Calu3 (cell line): ENCODE measurements around the gene UFM1. TPM values are rescaled to one million over a fixed set of nuclear protein-coding genes. Genes with fewer than 3 reads are reported as not detected.
A peak's percentile ranks its signal among the peaks of the same experiment; 100 is the strongest.

Source experiments
- BruUV-seq: library from RNA; stranded (reverse); fragments of 400-500 nt; replicated peaks from 2 replicates; lab custom pipeline; 2021; lab: Mats Ljungman, UMichigan
- CTCF ChIA-PET: fragments of 300-600 bp; sonication (Branson Sonifier 250); formaldehyde crosslinking; loops from one replicate; lab custom pipeline; 2022; ENCODE audit warnings: antibody characterized with exemption; lab: Charles Lee
- DNase-seq: peaks from one replicate; pipeline ENCODE4 v3.0.0; 2022
- H3K27ac Mint-ChIP-seq: one replicate; pipeline ENCODE4 v1.8.0; 2022; ENCODE audit warnings: mixed read lengths; ENCODE audit not compliant: unreplicated experiment
- H3K27me3 Mint-ChIP-seq: one replicate; pipeline ENCODE4 v1.8.0; 2022; ENCODE audit warnings: mixed read lengths; ENCODE audit not compliant: unreplicated experiment
- H3K36me3 Mint-ChIP-seq: one replicate; pipeline ENCODE4 v1.8.0; 2022; ENCODE audit warnings: mild to moderate bottlenecking, moderate library complexity, mixed read lengths; ENCODE audit not compliant: insufficient read depth, unreplicated experiment
- H3K4me1 Mint-ChIP-seq: one replicate; pipeline ENCODE4 v1.8.0; 2022; ENCODE audit warnings: mild to moderate bottlenecking, low read depth, mixed read lengths; ENCODE audit not compliant: unreplicated experiment
- H3K4me3 Mint-ChIP-seq: one replicate; pipeline ENCODE4 v1.8.0; 2022; ENCODE audit warnings: mild to moderate bottlenecking, low read depth, moderate library complexity, mixed read lengths; ENCODE audit not compliant: unreplicated experiment
- H3K9me3 Mint-ChIP-seq: one replicate; pipeline ENCODE4 v1.8.0; 2022; ENCODE audit warnings: low read depth, mixed read lengths; ENCODE audit not compliant: unreplicated experiment
- intact Hi-C: fragments of 100-400 bp; cut with micrococcal nuclease; formaldehyde crosslinking; loops from one replicate; pipeline ENCODE4 v1.10.0; 2022; ENCODE audit not compliant: unreplicated experiment
- total RNA-seq: library from RNA; stranded (reverse); gene quantifications from 2 replicates; pipeline ENCODE4 v1.2.3, GENCODE V29; 2022
- TF ChIP-seq, protein P1 (sequence below): fragments of 200-600 bp; IDR thresholded peaks from one replicate; pipeline ENCODE4 v1.8.0; 2022; ENCODE audit warnings: antibody characterized with exemption; ENCODE audit not compliant: unreplicated experiment

UFM1 gene
- total RNA-seq, 1 experiment from 2014 or later = 40.1 TPM

GRCh38 chr13:38341149-38341692 lies 8.4 kb upstream of the UFM1 start:
- Mint-ChIP-seq H3K27ac (no peak overlapping the region), H3K4me1 (no peaks in the 10 kb centered on the region)

DNA sequence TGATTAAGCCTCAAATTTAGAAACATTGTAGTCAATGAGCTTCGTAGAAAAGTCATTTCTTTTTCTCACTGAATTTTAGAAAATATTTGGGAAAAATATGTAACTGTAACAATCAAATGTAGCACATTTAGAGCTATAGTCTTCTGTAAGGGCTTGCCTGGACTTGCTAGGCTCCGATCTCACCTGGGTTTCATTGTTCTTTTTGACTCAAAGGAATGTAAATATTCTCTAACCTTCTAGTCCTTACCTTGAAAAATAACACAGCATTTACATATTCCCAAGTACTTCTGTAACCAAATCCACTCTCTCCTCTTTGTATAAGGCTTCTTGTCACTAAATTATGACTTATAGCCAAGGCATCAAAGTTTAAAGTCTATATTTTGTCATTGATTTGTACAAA lies 2.9 kb upstream of the UFM1 start:
- intact Hi-C loops = no loop called here
- no peak for DNase-seq
- H3K27ac Mint-ChIP-seq = no peak overlapping the region
- H3K27me3 Mint-ChIP-seq = no peaks in the 10 kb centered on the region
- no peaks in the 10 kb centered on the region for H3K9me3 Mint-ChIP-seq
- CTCF ChIA-PET = no interaction called here
- BruUV-seq = no TSS peak
- peaks cover 31% of the 10 kb centered on the region for H3K36me3 Mint-ChIP-seq
- H3K4me1 Mint-ChIP-seq = peaks cover 12% of the 10 kb centered on the region
- TF ChIP-seq, protein P1, sequence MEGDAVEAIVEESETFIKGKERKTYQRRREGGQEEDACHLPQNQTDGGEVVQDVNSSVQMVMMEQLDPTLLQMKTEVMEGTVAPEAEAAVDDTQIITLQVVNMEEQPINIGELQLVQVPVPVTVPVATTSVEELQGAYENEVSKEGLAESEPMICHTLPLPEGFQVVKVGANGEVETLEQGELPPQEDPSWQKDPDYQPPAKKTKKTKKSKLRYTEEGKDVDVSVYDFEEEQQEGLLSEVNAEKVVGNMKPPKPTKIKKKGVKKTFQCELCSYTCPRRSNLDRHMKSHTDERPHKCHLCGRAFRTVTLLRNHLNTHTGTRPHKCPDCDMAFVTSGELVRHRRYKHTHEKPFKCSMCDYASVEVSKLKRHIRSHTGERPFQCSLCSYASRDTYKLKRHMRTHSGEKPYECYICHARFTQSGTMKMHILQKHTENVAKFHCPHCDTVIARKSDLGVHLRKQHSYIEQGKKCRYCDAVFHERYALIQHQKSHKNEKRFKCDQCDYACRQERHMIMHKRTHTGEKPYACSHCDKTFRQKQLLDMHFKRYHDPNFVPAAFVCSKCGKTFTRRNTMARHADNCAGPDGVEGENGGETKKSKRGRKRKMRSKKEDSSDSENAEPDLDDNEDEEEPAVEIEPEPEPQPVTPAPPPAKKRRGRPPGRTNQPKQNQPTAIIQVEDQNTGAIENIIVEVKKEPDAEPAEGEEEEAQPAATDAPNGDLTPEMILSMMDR = no peak
- H3K4me3 Mint-ChIP-seq = no peak overlapping the region

More at GRCh38 chr13:38341149-38341692, 8.4 kb upstream of the UFM1 start:
- Mint-ChIP-seq H3K4me3 (no peak overlapping the region), H3K27me3 (no peaks in the 10 kb centered on the region), H3K36me3 (no peaks in the 10 kb centered on the region), H3K9me3 (no peaks in the 10 kb centered on the region)
- CTCF ChIA-PET = no interaction called here
- no peak for DNase-seq
- intact Hi-C loops = no loop called here
- TF ChIP-seq, protein P1 = no peak
- no TSS peak for BruUV-seq

- no peak for DNase-seq
- Mint-ChIP-seq H3K36me3 (peaks cover 46% of the 10 kb centered on the region), H3K27ac (peak overlapping the region; percentile 97), H3K4me1 (peaks cover 14% of the 10 kb centered on the region), H3K4me3 (peak overlapping the region; percentile 82), H3K9me3 (no peaks in the 10 kb centered on the region), H3K27me3 (no peaks in the 10 kb centered on the region)
- CTCF ChIA-PET = interaction anchor here (1.1 to 1.6 kb wide), 2 partner anchors 50 to 233 kb away, joined by 3 read pairs; no protein-coding TSS in a partner anchor
- TF ChIP-seq, protein P1 = no peak
- intact Hi-C loops = no loop called here
- BruUV-seq = TSS peak; percentile 61
Observed at GRCh38 chr13:38348861-38349389, 726 bp upstream of the UFM1 start.

DNA sequence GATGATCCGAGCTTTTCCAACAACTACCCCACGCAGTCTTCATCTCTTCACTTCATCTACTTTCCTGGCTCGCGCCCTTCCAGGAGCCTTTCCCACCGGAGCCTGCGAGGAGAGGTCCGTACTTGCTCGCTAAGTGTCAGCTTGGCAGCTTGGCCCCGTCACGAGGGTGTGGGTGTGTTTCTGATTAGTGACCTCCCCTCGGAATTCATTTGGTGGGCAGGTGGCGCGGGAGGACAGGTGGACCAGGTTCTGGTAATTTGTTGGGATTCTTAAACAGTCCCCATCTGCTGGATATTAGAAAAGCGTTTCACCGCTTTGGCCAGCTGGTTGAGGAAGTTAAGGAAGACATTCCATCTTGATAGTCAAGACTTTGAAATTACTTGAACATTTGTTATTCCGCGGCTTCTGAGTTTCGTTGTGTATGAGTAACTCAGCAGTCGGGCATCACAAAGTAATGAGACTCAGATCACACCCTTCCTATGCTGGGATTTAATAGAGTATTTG lies 515 bp downstream of the UFM1 start:
- intact Hi-C loops = no loop called here
- Mint-ChIP-seq H3K36me3 (peaks cover 46% of the 10 kb centered on the region), H3K4me1 (peaks cover 14% of the 10 kb centered on the region), H3K9me3 (no peaks in the 10 kb centered on the region), H3K27ac (peak overlapping the region; percentile 97), H3K4me3 (peak overlapping the region; percentile 82), H3K27me3 (no peaks in the 10 kb centered on the region)
- peak; percentile 58 for DNase-seq
- TF ChIP-seq, protein P1 = no peak
- CTCF ChIA-PET = interaction anchor here (0.5 to 1.6 kb wide), 3 partner anchors 37 to 840 kb away, joined by 3 to 5 read pairs (median 3); no protein-coding TSS in a partner anchor
- BruUV-seq = TSS peak; percentile 34
